Tibial artery (tissue), 4 donors: ENCODE results near the gene PAIP2.
"Not testable (repeated sequence)": the region's sequence is repeated elsewhere in the genome, so short reads cannot be mapped to it uniquely, and the experiment has no call there.

Experiments
- DNase-seq, 2 donors: peaks; one replicate each; pipeline ENCODE4 v3.0.0-alpha.2; 2019
- H3K27ac ChIP-seq, 2 donors: fragments of 200-600 bp; sonication (generic) in 1 of 2; 1 replicate in 1 of 2; 2 replicates in 1 of 2; pipeline ENCODE4 v1.5.1; 2018 to 2019; ENCODE audit warnings: mild to moderate bottlenecking in 1 of 2
- H3K27me3 ChIP-seq, 2 donors: fragments of 200-600 bp; sonication (generic) in 1 of 2; one replicate each; pipeline versions ENCODE4 v1.5.1 to v1.6.0; 2016 to 2019
- H3K36me3 ChIP-seq, 3 donors: fragments of 200-600 bp; sonication (generic) in 2 of 3; one replicate each; pipeline ENCODE4 v1.5.1; 2016 to 2019; ENCODE audit warnings: mild to moderate bottlenecking in 2 of 3
- H3K4me1 ChIP-seq, 4 donors: fragments of 200-600 bp; sonication (generic) in 2 of 4; 1 replicate in 3 of 4; 2 replicates in 1 of 4; pipeline ENCODE4 v1.5.1; 2016 to 2019
- H3K4me3 ChIP-seq, 2 donors: fragments of 200-600 bp; sonication (generic) in 1 of 2; 1 replicate in 1 of 2; 2 replicates in 1 of 2; pipeline ENCODE4 v1.5.1; 2018 to 2019; ENCODE audit warnings: mild to moderate bottlenecking in 2 of 2
- H3K9me3 ChIP-seq, 3 donors: fragments of 200-600 bp; sonication (generic) in 1 of 3; one replicate each; pipeline ENCODE4 v1.5.1; 2016 to 2019
- CTCF ChIP-seq, 2 experiments: fragments of 200-600 bp in 1 of 2; fragments of 450-650 bp in 1 of 2; IDR thresholded peaks; one replicate each; pipeline ENCODE4 v1.5.1; 2017 to 2019; ENCODE audit warnings: antibody characterized with exemption in 2 of 2, mild to moderate bottlenecking in 1 of 2, moderate library complexity in 1 of 2
- intact Hi-C: fragments of 100-400 bp; cut with DNase I; formaldehyde crosslinking; loops from one replicate; pipeline ENCODE4 v1.15.0; 2023; ENCODE audit warnings: low total_unique reads

The PAIP2 gene

DNA sequence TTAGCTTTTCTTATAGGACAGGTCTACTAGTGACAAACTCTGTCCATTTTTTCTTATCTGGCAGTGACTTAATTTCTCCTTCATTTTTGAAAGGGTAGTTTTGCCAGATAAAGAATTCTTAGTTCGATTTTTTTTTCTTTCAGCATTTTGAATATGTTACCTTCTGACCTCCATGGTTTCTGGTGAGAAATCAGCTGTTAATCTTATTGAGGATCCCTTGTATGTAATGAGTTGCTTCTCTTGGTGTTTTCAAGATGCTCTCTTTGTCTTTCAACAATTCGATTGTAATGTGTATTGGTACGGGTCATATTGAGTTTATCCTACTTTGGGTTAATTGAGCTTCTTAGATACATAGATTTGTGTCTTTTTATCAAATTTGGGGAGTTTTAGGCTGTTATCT, 12.5 kb downstream of the PAIP2 start:
- TF ChIP-seq CTCF (IDR thresholded peaks at IDR 0.05): no peak
- Histone ChIP-seq H3K27ac (no peak overlapping the region), H3K27me3 (no peaks in the 10 kb centered on the region), H3K4me1 (peaks cover 0 to 33% (median 4%) of the 10 kb centered on the region in 4 donors), H3K36me3 (peaks cover 0 to 17% (median 5%) of the 10 kb centered on the region in 3 donors), H3K4me3 (no peak overlapping the region), H3K9me3 (no peaks in the 10 kb centered on the region)
- intact Hi-C loops: no loop called here
- no peak for DNase-seq

DNA sequence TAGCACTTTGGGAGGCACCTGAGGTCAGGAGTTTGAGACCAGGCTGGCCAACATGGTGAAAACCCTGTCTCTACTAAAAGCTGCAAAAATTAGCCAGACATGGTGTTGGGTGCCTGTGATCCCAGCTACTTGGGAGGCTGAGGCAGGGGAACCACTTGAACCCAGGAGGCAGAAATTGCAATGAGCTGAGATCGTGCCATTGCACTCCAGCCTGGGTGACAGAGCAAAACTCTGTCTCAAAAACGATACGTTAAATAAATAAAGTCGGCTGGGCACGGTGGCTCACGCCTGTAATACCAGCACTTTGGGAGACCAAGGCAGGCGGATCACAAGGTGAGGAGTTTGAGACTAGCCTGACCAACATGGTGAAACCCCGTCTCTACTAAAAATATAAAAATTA, 14.2 kb downstream of the PAIP2 start:
- H3K36me3 ChIP-seq: peaks cover 0 to 15% (median 5%) of the 10 kb centered on the region in 3 donors
- H3K4me3 ChIP-seq, H3K27me3 ChIP-seq, intact Hi-C loops, DNase-seq, H3K27ac ChIP-seq, H3K9me3 ChIP-seq: not testable (repeated sequence)
- peaks cover 0 to 26% (median 4%) of the 10 kb centered on the region in 4 donors for H3K4me1 ChIP-seq

- Histone ChIP-seq H3K4me1 (peaks cover 0 to 19% (median 3%) of the 10 kb centered on the region in 4 donors), H3K4me3 (no peak overlapping the region), H3K9me3 (no peaks in the 10 kb centered on the region), H3K27ac (no peak overlapping the region), H3K27me3 (no peaks in the 10 kb centered on the region), H3K36me3 (peaks cover 0 to 12% (median 5%) of the 10 kb centered on the region in 3 donors)
- intact Hi-C loops: no loop called here
- no peak for TF ChIP-seq CTCF (IDR thresholded peaks at IDR 0.05)
- no peak for DNase-seq
These were observed 16.4 kb downstream of the PAIP2 start for GRCh38 chr5:139358064-139358463.

- Histone ChIP-seq H3K9me3 (no peaks in the 10 kb centered on the region), H3K4me3 (no peak overlapping the region), H3K36me3 (peaks cover 12 to 30% (median 27%) of the 10 kb centered on the region in 3 donors), H3K4me1 (peaks cover 0 to 16% (median 0%) of the 10 kb centered on the region in 4 donors), H3K27me3 (no peaks in the 10 kb centered on the region), H3K27ac (no peak overlapping the region)
- DNase-seq: no peak
- TF ChIP-seq CTCF (IDR thresholded peaks at IDR 0.05): no peak
- intact Hi-C loops: no loop called here
These were observed 18.7 kb downstream of the PAIP2 start for GRCh38 chr5:139360384-139360783.

- Histone ChIP-seq H3K9me3 (no peaks in the 10 kb centered on the region), H3K4me1 (peaks cover 0 to 11% (median 0%) of the 10 kb centered on the region in 4 donors), H3K27ac (no peak overlapping the region), H3K4me3 (no peak overlapping the region), H3K27me3 (no peaks in the 10 kb centered on the region), H3K36me3 (peaks cover 26 to 45% (median 43%) of the 10 kb centered on the region in 3 donors)
- DNase-seq: no peak
- intact Hi-C loops: no loop called here
- TF ChIP-seq CTCF (IDR thresholded peaks at IDR 0.05): no peak
These were observed 20.3 kb downstream of the PAIP2 start for GRCh38 chr5:139361835-139362429.

DNA sequence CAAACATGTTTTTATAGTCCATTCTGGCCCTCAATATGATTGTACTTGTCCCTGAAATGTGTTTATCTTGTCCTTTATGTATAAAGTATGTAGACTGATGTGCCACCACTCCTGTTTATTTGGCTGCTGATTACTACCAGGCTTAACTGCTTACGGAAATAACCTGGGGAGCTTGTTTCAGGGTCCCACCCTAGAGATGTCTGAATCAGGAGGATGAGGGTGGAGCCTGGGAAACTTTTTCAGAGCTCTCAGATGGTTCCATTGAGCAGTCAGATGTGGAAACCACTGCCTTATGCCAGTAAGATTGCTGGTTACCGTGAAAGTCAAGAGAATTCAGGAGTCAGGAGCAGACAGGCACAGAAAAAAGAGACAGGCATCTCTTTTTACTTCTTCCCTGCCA, 22.3 kb downstream of the PAIP2 start:
- Histone ChIP-seq H3K9me3 (no peaks in the 10 kb centered on the region), H3K36me3 (peaks cover 46 to 58% (median 56%) of the 10 kb centered on the region in 3 donors), H3K4me1 (peaks cover 0 to 8% (median 0%) of the 10 kb centered on the region in 4 donors), H3K27ac (no peak overlapping the region), H3K4me3 (no peak overlapping the region), H3K27me3 (no peaks in the 10 kb centered on the region)
- no peak for TF ChIP-seq CTCF (IDR thresholded peaks at IDR 0.05)
- intact Hi-C loops: no loop called here
- no peak for DNase-seq
